HEK293 (cell line): Measurements from ENCODE around the gene DBF4.

ENCODE experiments used
- CTCF ChIP-seq: fragments of 450-650 bp; formaldehyde crosslinking; IDR thresholded peaks from 2 replicates; pipeline ENCODE4 v1.5.1; 2016; ENCODE audit warnings: missing biosample characterization, missing genetic modification characterization
- HOXC10 ChIP-seq: sonication (generic); formaldehyde crosslinking; IDR thresholded peaks from 2 replicates; pipeline ENCODE4 v1.8.1; 2023; ENCODE audit warnings: mild to moderate bottlenecking, missing genetic modification reagents
- KLF17 ChIP-seq: fragments of 450-650 bp; formaldehyde crosslinking; IDR thresholded peaks from 2 replicates; pipeline ENCODE4 v1.5.1; 2016; ENCODE audit warnings: missing biosample characterization, missing genetic modification characterization
- MZF1 ChIP-seq: fragments of 450-650 bp; formaldehyde crosslinking; IDR thresholded peaks from 2 replicates; pipeline ENCODE4 v1.5.1; 2017; ENCODE audit warnings: missing biosample characterization, missing genetic modification characterization, borderline replicate concordance
- PBX3 ChIP-seq: sonication (generic); formaldehyde crosslinking; IDR thresholded peaks from 2 replicates; pipeline ENCODE4 v1.8.1; 2022; ENCODE audit warnings: mild to moderate bottlenecking, moderate library complexity, missing genetic modification reagents
- PRDM2 ChIP-seq: fragments of 450-650 bp; formaldehyde crosslinking; IDR thresholded peaks from 2 replicates; pipeline ENCODE4 v1.5.1; 2016; ENCODE audit warnings: missing biosample characterization, missing genetic modification characterization, borderline replicate concordance
- ZBTB11 ChIP-seq: fragments of 450-650 bp; formaldehyde crosslinking; conservative IDR thresholded peaks from 2 replicates; pipeline ENCODE4 v1.5.1; 2016; ENCODE audit warnings: low read depth, missing biosample characterization, missing genetic modification characterization
- ZBTB44 ChIP-seq: fragments of 450-650 bp; IDR thresholded peaks from 2 replicates; pipeline ENCODE4 v1.5.1; 2018; ENCODE audit warnings: missing biosample characterization, mild to moderate bottlenecking, missing genetic modification characterization
- ZEB2 ChIP-seq: fragments of 450-650 bp; formaldehyde crosslinking; IDR thresholded peaks from 2 replicates; pipeline ENCODE4 v1.5.1; 2016; ENCODE audit warnings: missing biosample characterization, missing genetic modification characterization
- ZNF138 ChIP-seq: fragments of 450-650 bp; formaldehyde crosslinking; IDR thresholded peaks from 2 replicates; pipeline ENCODE4 v1.5.1; 2016; ENCODE audit warnings: missing biosample characterization, missing genetic modification characterization, borderline replicate concordance
- ZNF623 ChIP-seq: fragments of 450-650 bp; formaldehyde crosslinking; IDR thresholded peaks from 2 replicates; pipeline ENCODE4 v1.5.1; 2016; ENCODE audit warnings: missing biosample characterization, missing genetic modification characterization
- ZNF660 ChIP-seq: fragments of 450-650 bp; IDR thresholded peaks from 2 replicates; pipeline ENCODE4 v1.5.1; 2018; ENCODE audit warnings: missing biosample characterization, mild to moderate bottlenecking, missing genetic modification characterization

GRCh38 chr7:87933605-87933952, 57.3 kb downstream of the DBF4 start:
- no peak for TF ChIP-seq ZBTB11
- TF ChIP-seq ZBTB44 (tag by site-specific recombination): no peak
- TF ChIP-seq CTCF: no peak
- no peak for TF ChIP-seq MZF1 (tag by site-specific recombination)
- TF ChIP-seq ZNF660: no peak
- TF ChIP-seq PBX3 (CRISPR knock-in tag): no peak
- TF ChIP-seq PRDM2: no peak
- TF ChIP-seq KLF17 (tag by site-specific recombination): no peak
- TF ChIP-seq ZNF138 (tag by site-specific recombination): no peak
- no peak for TF ChIP-seq ZNF623 (tag by site-specific recombination)
- no peak for TF ChIP-seq HOXC10 (CRISPR knock-in tag)
- TF ChIP-seq ZEB2 (tag by site-specific recombination): no peak
